ENCODE data around the gene TCF12.

The TCF12 gene

DNA sequence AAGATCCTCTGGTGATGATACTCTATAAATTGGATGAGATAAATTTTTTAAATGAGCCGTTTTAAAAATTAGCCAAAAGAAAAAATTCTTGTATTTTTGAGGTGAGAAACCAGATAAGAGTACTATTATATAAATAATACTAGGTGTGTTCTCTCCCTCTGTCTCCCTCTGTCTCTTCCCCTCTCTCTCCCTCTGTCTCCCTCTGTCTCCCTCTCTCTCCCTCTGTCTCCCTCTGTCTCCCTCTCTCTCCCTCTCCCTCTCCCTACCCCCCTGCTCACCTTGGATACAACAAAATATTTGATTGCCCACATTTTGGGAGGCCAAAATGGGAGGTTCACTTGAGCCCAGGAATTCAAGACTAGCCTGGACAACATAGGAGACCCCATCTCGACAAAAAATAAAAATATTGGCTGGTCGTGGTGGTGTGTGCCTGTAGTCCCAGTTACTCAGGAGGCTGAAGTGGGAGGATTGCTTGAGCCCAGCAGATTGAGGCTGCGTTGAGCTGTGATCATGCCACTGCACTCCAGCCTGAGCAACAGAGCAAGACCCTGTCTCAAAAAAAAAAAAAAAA, 168.5 kb downstream of the TCF12 start:
- Histone ChIP-seq H3K79me2 (ENCODE audit: insufficient read depth, low read length) (peaks cover 29% of the 10 kb centered on the region), H3K4me1 (ENCODE audit: insufficient read depth, low read length, severe bottlenecking) (no peaks in the 10 kb centered on the region), H3K27ac (ENCODE audit: low read depth, low read length, poor library complexity, severe bottlenecking) (no peak overlapping the region), H3K4me2 (ENCODE audit: low read length) (no peak overlapping the region), H3K9me3 (ENCODE audit: low read length) (no peaks in the 10 kb centered on the region), H3K36me3 (ENCODE audit: insufficient read depth, low read length) (peaks cover 4% of the 10 kb centered on the region; the same call in 1 of the 2 replicates), H3K27me3 (ENCODE audit: insufficient read depth, low read length) (no peaks in the 10 kb centered on the region), H3K9me2 (ENCODE audit: low read depth, low read length) (no peaks in the 10 kb centered on the region), H3F3A (ENCODE audit: insufficient read depth, low read length) (no peaks in the 10 kb centered on the region), H4K20me1 (ENCODE audit: insufficient read depth, low read length) (no peaks in the 10 kb centered on the region), H2AFZ (ENCODE audit: low read length) (no peak overlapping the region), H3K9ac (ENCODE audit: low read length) (no peak overlapping the region), H3K4me3 (ENCODE audit: low read depth, low read length, poor library complexity, severe bottlenecking) (no peak overlapping the region)
- TF ChIP-seq, protein P1, sequence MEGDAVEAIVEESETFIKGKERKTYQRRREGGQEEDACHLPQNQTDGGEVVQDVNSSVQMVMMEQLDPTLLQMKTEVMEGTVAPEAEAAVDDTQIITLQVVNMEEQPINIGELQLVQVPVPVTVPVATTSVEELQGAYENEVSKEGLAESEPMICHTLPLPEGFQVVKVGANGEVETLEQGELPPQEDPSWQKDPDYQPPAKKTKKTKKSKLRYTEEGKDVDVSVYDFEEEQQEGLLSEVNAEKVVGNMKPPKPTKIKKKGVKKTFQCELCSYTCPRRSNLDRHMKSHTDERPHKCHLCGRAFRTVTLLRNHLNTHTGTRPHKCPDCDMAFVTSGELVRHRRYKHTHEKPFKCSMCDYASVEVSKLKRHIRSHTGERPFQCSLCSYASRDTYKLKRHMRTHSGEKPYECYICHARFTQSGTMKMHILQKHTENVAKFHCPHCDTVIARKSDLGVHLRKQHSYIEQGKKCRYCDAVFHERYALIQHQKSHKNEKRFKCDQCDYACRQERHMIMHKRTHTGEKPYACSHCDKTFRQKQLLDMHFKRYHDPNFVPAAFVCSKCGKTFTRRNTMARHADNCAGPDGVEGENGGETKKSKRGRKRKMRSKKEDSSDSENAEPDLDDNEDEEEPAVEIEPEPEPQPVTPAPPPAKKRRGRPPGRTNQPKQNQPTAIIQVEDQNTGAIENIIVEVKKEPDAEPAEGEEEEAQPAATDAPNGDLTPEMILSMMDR (IDR thresholded peaks at IDR 0.05; ENCODE audit: low read length), result no peak
- no peak for TF ChIP-seq EZH2 (IDR thresholded peaks at IDR 0.05; ENCODE audit: borderline replicate concordance, low read length)

DNA sequence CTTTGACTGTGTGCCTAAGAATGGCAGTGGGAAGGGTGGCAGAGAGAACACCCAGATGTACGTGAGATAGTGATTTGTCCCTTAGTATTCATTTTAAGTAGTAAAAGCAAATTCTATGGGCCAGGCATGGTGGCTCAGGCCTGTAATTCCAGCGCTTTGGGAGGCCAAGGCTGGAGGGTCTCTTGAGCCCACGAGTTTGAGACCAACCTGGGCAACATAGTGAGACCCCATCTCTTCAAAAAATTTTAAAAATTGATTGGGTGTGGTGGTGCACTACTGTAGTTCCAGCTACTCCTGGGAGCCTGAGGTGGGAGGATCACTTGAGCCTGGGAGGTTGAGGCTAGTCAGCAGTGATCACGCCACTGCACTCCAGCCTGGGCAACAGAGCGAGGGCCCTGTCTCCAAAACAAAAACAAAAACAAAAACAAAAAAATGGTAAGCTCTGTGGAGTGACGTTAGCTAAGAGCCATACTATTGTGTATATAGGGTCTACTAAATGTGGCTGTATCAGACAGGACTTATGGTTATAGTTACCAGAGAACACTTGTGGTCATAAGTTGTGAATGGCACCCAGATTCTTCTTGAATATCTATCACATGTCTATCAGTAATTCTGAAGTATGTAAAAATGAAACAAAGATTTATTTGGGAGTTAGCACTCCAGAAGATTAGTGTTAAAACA, 171.5 kb downstream of the TCF12 start:
- no peaks in the 10 kb centered on the region for H4K20me1 ChIP-seq (ENCODE audit: insufficient read depth, low read length)
- H3F3A ChIP-seq (ENCODE audit: insufficient read depth, low read length), result no peaks in the 10 kb centered on the region
- H3K27me3 ChIP-seq (ENCODE audit: insufficient read depth, low read length), result no peaks in the 10 kb centered on the region
- no peak for TF ChIP-seq EZH2 (IDR thresholded peaks at IDR 0.05; ENCODE audit: borderline replicate concordance, low read length)
- TF ChIP-seq, protein P1 (IDR thresholded peaks at IDR 0.05; ENCODE audit: low read length), result no peak
- no peak overlapping the region for H3K9ac ChIP-seq (ENCODE audit: low read length)
- no peak overlapping the region for H3K27ac ChIP-seq (ENCODE audit: low read depth, low read length, poor library complexity, severe bottlenecking)
- H3K9me3 ChIP-seq (ENCODE audit: low read length), result no peaks in the 10 kb centered on the region
- peaks cover 32% of the 10 kb centered on the region for H3K36me3 ChIP-seq (ENCODE audit: insufficient read depth, low read length)
- H3K79me2 ChIP-seq (ENCODE audit: insufficient read depth, low read length), result peaks cover 11% of the 10 kb centered on the region; the same call in 1 of the 2 replicates
- no peak overlapping the region for H3K4me2 ChIP-seq (ENCODE audit: low read length)
- H3K4me3 ChIP-seq (ENCODE audit: low read depth, low read length, poor library complexity, severe bottlenecking), result no peak overlapping the region
- H3K4me1 ChIP-seq (ENCODE audit: insufficient read depth, low read length, severe bottlenecking), result no peaks in the 10 kb centered on the region
- no peaks in the 10 kb centered on the region for H3K9me2 ChIP-seq (ENCODE audit: low read depth, low read length)
- H2AFZ ChIP-seq (ENCODE audit: low read length), result no peak overlapping the region

DNA sequence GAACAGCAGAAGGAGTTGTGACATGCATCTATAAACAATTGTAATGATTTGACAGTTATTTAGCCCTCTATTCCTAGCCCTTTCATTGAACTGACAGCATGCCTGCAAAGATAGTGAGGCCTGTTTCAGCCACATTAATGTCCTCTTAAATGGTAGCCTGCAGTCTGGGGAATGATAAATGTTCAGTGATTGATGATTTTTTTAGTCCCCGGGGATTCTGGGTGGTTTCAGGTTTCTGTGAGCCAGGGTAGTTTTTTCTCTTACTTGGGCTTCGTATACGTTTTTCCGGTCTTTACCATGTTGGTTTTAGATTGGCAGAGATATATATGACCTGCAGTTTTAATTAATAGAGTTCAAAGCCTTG, 172.0 kb downstream of the TCF12 start:
- no peaks in the 10 kb centered on the region for H3K27me3 ChIP-seq (ENCODE audit: insufficient read depth, low read length)
- H3K4me1 ChIP-seq (ENCODE audit: insufficient read depth, low read length, severe bottlenecking), result no peaks in the 10 kb centered on the region
- no peaks in the 10 kb centered on the region for H4K20me1 ChIP-seq (ENCODE audit: insufficient read depth, low read length)
- H3F3A ChIP-seq (ENCODE audit: insufficient read depth, low read length), result no peaks in the 10 kb centered on the region
- no peak overlapping the region for H3K4me2 ChIP-seq (ENCODE audit: low read length)
- H3K9me2 ChIP-seq (ENCODE audit: low read depth, low read length), result no peaks in the 10 kb centered on the region
- H3K9ac ChIP-seq (ENCODE audit: low read length), result no peak overlapping the region
- H3K27ac ChIP-seq (ENCODE audit: low read depth, low read length, poor library complexity, severe bottlenecking), result no peak overlapping the region
- H3K9me3 ChIP-seq (ENCODE audit: low read length), result no peaks in the 10 kb centered on the region
- no peak overlapping the region for H3K4me3 ChIP-seq (ENCODE audit: low read depth, low read length, poor library complexity, severe bottlenecking)
- H2AFZ ChIP-seq (ENCODE audit: low read length), result no peak overlapping the region
- peaks cover 32% of the 10 kb centered on the region for H3K36me3 ChIP-seq (ENCODE audit: insufficient read depth, low read length)
- TF ChIP-seq EZH2 (IDR thresholded peaks at IDR 0.05; ENCODE audit: borderline replicate concordance, low read length), result no peak
- peaks cover 11% of the 10 kb centered on the region; the same call in 1 of the 2 replicates for H3K79me2 ChIP-seq (ENCODE audit: insufficient read depth, low read length)
